ENCODE data around the gene CRCP. TPM values are rescaled to one million over a fixed set of nuclear protein-coding genes. Genes with fewer than 3 reads are reported as not detected.

The CRCP gene
- polyA plus RNA-seq, 1 donor (not counting 4 experiments of a cell fraction or from before 2014, with no cell fraction given): 25.4 TPM

GRCh38 chr7:66202441-66202840 is 87.8 kb downstream of the CRCP start:
- FAIRE-seq (no peak), DNase-seq (ENCODE audit: low read depth, low spot score) (no peak)
- no peaks in the 10 kb centered on the region for H4K20me1 ChIP-seq (ENCODE audit: control insufficient read depth, extremely low read depth, insufficient read depth, low read length)
- no peak overlapping the region for H3K27ac ChIP-seq (ENCODE audit: control insufficient read depth, insufficient read depth, low read length)
- peaks cover 11% of the 10 kb centered on the region for H3K79me2 ChIP-seq (ENCODE audit: control insufficient read depth, insufficient read depth, low read length)
- TF ChIP-seq CTCF (optimal IDR thresholded peaks at IDR 0.05 in 1 of 3, IDR thresholded peaks at IDR 0.05 in 1 of 3, conservative IDR thresholded peaks at IDR 0.05 in 1 of 3; ENCODE audit: extremely low read depth in 1 of 3, insufficient read depth in 2 of 3, low read length in 3 of 3) (no peak), EZH2 (IDR thresholded peaks at IDR 0.05; ENCODE audit: low read length) (no peak)
- dilution Hi-C loops (cut with MboI; ENCODE audit: extremely low pct_ligation_motif_present, low sequenced_read_pairs): no loop called here
- no peaks in the 10 kb centered on the region for H3K9me1 ChIP-seq (ENCODE audit: control insufficient read depth, extremely low read depth, insufficient read depth, low read length)
- peaks cover 10% of the 10 kb centered on the region for H3K4me1 ChIP-seq (ENCODE audit: control insufficient read depth, extremely low read depth, insufficient read depth, low read length)
- H3K27me3 ChIP-seq (ENCODE audit: control insufficient read depth, extremely low read depth, insufficient read depth, low read length): no peaks in the 10 kb centered on the region
- no peak overlapping the region for H3K9ac ChIP-seq (ENCODE audit: control insufficient read depth, extremely low read depth, insufficient read depth, low read length)
- H3K4me2 ChIP-seq (ENCODE audit: control insufficient read depth, extremely low read depth, insufficient read depth, low read depth, low read length): no peak overlapping the region
- no peaks in the 10 kb centered on the region for H3K36me3 ChIP-seq (ENCODE audit: control insufficient read depth in 2 of 2, extremely low read depth in 1 of 2, insufficient read depth in 2 of 2, low read length in 2 of 2)
- no peak overlapping the region for H3K4me3 ChIP-seq (ENCODE audit: control insufficient read depth in 2 of 3, extremely low read depth in 1 of 3, insufficient read depth in 2 of 3, low read depth in 1 of 3, low read length in 3 of 3)
- no peak overlapping the region for H2AFZ ChIP-seq (ENCODE audit: control insufficient read depth, low read length)
- H3K9me3 ChIP-seq (ENCODE audit: control insufficient read depth, low read depth, low read length): no peaks in the 10 kb centered on the region

Other genes with a start within 250 kb of the CRCP start
- gene VKORC1L1, start 241.8 kb upstream of the CRCP start, polyA plus RNA-seq: 11.6 to 19.4 TPM (median 13.1 TPM) in 3 replicates
- gene GUSB, start 132.6 kb upstream of the CRCP start, polyA plus RNA-seq: 9.4 to 19.9 TPM (median 13.3 TPM) in 3 replicates
- 24.4 to 34.8 TPM (median 27.8 TPM) in 3 replicates for gene ASL, start 39.0 kb upstream of the CRCP start, polyA plus RNA-seq
- gene TPST1, start 90.5 kb downstream of the CRCP start, polyA plus RNA-seq: 31.5 to 48.5 TPM (median 47.3 TPM) in 3 replicates

All from keratinocyte (primary cell).